Measurements from ENCODE around the gene PKD1.

PKD1 gene

DNA sequence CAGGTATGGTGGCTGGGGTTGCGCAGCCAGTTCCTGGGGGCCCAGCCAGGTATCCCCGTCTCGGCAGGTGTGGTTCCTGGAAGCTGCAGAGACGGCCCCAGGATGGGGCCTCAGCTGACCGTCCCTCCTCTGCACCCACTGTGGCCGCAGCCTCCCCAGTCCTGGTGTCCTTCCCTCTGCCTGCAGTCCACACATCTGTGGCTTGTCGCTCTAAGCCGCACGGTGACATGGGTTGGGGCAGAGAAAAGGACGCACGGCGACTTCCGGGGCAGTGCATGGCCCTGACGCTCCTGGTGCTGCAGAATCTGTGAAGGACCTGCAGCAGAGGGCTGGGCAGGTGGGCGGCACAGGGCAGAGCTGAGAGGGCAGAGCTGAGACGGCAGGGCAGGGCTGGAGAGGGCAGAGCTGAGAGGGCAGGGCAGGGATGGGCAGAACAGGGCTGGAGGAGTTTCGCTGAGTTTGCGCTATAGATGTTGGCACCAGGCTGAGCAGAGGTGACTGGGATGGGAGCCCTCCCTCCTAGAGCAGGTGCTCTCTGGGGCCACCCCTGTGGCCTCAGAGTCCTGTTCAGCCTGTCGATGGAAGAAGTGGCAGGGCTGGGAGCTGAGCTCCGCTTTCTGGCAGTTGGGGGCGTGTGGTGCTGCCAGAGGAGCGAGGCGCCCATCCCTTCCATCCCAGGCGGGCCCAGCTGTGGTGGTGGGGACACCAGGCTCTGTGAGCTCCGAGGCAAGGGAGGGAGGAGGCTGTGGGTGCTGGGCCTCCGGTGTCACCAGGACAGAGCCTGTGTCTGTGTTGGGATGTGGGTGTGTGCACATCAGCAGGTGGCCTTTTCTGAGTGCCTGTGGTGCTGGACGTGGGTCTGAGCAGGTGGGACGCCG, 64.9 kb downstream of the PKD1 start:
- DNase-seq, result no peak

- DNase-seq, result no peak
Observed at GRCh38 chr16:2066139-2066538, 69.6 kb downstream of the PKD1 start.

DNA sequence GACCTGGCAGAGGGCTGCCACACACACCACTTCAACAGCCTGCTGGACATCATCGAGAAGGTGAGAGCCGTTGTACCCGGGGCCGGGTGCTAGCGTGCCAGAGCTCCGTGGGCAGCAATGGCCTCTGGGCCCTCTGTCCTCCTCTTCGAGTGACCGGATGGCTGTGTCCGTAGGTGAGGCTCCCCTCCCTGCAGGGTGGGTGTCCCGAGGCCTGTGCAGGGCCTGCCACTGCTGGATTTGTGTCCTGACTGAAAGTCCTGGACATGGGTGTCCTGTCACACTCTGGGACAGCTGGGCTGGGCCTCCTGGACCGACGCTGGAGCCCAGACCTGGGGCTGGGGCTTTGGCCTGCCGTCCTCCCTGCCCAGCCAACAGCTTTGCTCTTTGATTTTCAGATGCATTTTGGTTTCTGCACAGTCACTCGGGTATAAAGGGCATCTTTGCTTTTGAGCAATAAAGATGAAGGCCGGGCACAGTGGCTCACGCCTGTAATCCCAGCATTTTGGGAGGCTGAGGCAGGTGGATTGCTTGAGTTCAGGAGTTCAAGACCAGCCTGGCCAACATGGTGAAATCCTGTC, 71.2 kb downstream of the PKD1 start:
- DNase-seq, result no peak

DNA sequence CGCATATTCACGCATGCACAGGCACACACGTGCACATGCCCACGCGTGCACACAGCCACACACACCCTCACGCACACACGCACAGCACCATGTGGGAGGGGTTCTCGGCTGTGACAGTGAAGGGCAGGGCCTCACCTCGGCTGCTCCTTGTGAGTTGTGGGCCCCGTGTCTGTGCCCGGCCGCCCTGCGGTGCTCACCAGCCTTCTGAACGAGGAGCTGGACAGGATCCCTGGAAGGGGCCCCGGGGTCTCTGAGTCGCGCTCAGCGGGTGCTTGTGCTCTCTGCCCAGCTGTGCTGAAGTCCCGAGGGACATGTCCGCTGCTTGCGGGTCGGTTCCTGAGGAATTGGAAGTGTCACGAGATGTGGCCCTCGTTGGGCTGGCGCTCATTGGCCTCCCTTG, 71.8 kb downstream of the PKD1 start:
- no peak for DNase-seq

- no peak for DNase-seq
Observed at GRCh38 chr16:2062801-2063200, 72.9 kb downstream of the PKD1 start.

- no peak for DNase-seq
Observed at GRCh38 chr16:2061526-2061925, 74.2 kb downstream of the PKD1 start.

- DNase-seq, result no peak
Observed at GRCh38 chr16:2061023-2061422, 74.7 kb downstream of the PKD1 start.

DNA sequence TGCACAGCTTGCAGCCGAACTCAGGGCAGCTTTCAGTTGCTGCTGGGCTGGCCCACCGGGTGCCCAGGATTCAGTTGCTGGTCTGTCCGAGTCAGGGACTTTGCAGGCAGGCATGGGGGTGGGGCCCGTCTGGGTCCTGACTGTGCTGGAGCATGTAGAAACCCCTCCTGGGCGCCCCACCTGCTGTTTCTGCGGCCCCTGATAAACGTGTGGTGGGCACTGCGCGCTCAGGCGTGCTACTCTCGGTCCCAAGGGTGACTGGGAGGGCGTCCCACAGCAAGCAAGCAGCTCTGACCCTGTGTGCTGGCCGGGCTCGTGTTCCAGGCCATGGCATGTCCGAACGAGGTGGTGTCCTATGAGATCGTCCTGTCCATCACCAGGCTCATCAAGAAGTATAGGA, 75.4 kb downstream of the PKD1 start:
- DNase-seq, result no peak

DNA sequence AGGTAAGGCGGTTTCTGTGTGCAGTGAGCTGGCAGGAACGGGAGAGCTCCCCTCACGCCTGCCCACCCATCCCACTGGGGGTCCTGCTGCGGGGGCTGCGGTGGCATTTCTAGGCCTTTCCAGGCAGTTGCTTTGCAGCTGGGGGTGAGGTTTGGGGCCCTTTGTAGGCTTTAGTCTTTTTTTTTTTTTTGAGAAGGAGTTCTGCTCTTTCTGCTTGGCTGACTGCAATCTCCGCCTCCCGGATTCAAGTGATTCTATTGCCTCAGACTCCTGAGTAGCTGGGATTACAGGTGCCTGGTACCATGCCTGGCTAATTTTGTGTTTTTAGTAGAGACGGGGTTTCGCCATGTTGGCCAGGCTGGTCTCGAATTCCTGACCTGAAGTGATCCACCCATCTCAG, 76.8 kb downstream of the PKD1 start:
- no peak for DNase-seq

DNA sequence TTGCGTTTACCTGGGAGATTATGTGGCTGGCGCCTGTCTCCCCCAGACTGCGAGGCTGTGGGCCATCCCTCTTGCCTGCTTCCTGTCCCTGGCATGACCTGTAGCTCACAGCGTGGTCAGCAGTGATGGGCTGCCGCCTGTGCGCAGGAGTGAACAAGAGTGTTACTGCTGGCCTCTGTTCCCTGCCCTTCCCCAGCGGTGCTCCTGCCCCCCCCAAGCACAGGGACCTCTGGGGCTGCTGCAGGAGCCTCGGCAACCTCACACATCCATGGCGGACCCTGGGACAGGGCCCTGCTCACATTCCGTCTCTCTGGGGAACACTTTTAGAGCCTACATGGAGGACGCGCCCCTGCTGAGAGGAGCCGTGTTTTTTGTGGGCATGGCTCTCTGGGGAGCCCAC, 77.3 kb downstream of the PKD1 start:
- DNase-seq, result no peak

DNA sequence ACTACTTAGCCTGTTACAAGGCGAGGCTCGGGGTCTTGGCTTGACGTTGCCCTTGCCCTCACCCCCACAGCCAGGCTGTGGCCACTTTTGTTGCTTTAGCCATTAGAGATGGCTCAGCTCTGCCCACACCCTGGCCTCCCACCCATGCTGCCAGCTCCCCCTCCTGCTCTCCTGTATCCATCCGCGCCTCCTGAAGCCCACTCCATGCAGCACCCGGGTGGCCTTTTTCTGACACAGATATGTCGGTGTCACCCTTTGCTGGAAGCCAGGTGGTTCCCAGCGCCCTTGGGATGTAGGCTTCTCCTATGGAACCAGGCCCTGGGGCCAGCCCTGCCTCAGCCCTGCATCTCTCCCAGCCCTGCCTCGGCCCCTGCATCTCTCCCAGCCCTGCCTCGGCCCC, 78.3 kb downstream of the PKD1 start:
- no peak for DNase-seq

- no peak for DNase-seq
Observed at GRCh38 chr16:2056681-2057407, 78.9 kb downstream of the PKD1 start.

- DNase-seq, result no peak
Observed at GRCh38 chr16:2056077-2056476, 79.6 kb downstream of the PKD1 start.

DNA sequence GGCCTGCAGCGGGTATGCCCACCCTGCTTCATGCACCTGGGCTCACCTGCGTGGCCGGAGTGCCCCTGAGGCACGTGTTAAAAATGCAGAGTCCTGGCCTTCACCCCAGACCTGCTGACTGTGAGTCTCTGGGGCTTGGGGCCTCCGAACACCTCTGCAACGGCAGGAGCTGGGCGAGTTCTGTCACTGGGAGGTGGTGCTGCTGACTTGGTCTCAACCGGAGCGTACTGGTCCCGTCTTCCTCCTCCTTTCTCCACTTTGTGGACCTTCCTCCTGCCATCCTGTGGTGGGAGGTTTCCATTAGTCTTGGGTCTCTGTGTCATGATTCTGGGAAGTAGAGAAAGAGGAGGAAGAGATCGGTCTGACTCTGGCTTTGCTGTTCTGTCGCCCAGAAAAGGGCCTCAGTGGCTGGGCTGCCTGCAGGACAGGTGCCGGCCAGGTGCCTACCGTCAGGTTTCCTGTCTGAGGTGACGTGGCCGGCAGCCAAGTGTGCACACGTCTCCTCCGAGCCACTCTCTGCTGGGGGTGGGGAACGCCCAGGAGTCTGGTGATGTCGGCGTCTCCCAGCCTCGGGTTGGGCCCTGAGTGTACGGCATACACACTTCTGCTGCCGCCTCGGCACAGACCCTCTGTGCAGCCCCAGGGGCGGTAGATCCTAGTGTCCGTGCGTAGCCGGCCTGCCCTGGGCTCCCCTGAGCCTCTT, 81.0 kb downstream of the PKD1 start:
- DNase-seq, result peak; percentile 52

DNA sequence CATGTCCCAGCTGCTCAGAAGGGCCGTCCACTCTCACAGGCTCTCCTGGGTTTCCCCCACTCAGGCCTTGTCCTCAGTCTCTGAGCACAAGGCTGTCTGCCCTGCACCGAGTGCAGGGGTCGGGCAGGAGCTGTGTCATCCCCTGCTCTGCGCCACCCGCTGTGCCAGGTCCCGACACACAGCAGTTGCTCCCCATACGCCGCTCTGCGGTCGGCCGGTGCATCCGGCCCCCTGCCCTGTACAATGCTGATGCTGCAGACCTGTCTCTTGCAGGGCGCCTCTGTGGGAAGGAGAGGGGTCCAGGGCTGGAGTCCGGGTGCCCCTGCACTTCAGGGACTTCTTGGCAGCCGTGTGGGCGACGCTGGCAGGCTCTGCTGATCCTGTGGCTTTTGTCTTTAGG, 81.8 kb downstream of the PKD1 start:
- DNase-seq, result no peak

- DNase-seq, result no peak
Observed at GRCh38 chr16:2053211-2053610, 82.5 kb downstream of the PKD1 start.

DNA sequence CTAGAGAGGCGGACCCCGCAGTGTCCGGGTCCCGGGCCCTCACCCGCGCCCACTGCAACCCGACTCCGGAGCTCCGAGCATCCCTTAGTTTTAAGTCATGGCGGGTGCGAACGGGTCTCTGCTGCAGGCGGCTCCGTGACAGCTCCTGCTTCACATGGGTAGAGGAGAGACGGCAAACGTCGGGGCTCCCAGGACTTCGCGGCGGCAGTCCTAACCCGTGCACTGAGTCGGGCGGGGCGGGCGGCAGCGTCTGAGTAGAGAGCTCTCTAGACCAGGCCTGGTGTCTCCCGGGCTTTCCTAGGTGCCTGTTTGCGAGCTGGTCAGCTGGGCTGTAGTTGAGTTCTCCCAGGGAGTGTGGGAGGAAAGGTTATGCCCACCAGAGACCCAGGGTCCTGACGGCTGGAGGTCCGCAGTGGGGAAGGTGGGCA, 87.6 kb downstream of the PKD1 start:
- DNase-seq, result no peak

DNA sequence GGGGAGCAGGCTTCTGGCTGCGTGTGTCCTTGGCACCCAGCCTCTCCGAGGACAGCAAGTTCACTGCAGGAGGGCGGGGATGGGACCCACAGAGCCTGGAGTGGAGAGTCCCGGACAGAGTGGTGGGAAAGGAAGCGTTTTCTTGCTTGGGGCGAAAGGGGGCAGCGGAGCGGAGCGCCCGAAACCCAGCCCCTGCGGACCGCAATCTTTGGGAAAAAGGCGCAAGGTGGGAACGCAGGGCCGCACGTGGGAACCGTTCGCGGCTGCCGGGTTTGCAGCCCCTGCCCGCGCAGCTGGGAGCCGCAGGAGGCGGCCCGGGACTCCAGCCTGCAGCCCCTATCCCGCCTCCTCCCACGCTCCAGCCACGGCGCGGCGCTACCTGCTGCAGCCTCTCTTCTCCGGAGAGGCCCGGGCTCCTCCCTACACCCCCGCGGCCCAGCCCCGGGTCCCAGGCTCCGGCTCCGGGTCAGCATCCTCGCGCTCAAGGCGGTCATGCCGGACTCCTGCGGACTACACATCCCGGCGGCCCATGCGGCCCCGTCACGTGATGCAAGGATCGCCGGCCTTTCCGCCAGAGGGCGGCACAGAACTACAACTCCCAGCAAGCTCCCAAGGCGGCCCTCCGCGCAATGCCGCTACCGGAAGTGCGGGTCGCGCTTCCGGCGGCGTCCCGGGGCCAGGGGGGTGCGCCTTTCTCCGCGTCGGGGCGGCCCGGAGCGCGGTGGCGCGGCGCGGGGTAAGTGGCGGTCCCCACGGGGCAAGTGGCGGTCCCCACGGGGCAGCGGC, 88.2 kb downstream of the PKD1 start, which contains the start of the genes NTHL1 and TSC2:
Gene NTHL1, minus strand, starts transcription at position 505 of the 786 bp plus-strand sequence. Its CDS starts 11 bp downstream, at position 494.
Gene TSC2, plus strand, starts transcription at position 656 of the 786 bp plus-strand sequence. CDS start 631 bp downstream, outside the sequence.
- peak; percentile 90 for DNase-seq

DNA sequence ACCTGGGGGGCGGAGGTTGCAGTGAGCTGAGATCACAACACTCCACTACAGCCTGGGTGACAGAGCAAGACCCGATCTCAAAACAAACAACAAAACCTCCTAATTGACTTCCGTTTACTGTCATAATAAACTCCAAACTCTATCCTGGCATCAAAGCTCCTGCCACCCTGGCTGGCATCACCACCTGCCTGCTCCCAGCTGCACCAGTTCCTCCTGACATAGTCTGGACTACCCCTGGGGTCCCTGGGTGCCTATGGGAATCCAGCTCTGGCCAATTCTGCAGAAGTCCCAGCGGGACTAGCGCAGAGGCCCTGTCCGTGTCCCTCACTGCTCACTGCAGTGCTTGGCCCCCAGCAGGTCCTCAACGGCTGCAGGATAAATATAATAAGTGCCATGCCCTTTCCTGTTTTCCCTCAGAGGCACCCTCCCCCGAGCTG, 88.8 kb downstream of the PKD1 start:
- DNase-seq, result no peak

- DNase-seq, result no peak
Observed at GRCh38 chr16:2045965-2046892, 89.5 kb downstream of the PKD1 start.

GRCh38 chr16:2044541-2044940, 91.2 kb downstream of the PKD1 start:
- DNase-seq, result no peak

Data from NCI-H1436 (cell line).